HG03460 (cell line): ENCODE measurements around the gene RBMS3.

Experiments
- ATAC-seq: cut with Tn5 transposase; IDR thresholded peaks from one replicate; pipeline ENCODE4 v1.9.1; 2021; ENCODE audit not compliant: unreplicated experiment

Gene RBMS3

GRCh38 chr3:29275309-29275708 lies 5.6 kb upstream of the RBMS3 start:
- no peak for ATAC-seq

GRCh38 chr3:29277249-29277648 lies 3.6 kb upstream of the RBMS3 start:
- ATAC-seq, result no peak

GRCh38 chr3:29279286-29279685 lies 1.6 kb upstream of the RBMS3 start:
- no peak for ATAC-seq

- ATAC-seq, result no peak
Measured at GRCh38 chr3:29279806-29280205, 1.1 kb upstream of the RBMS3 start.

GRCh38 chr3:29281094-29281343 lies 148 bp downstream of the RBMS3 start:
- ATAC-seq, result no peak

GRCh38 chr3:29281344-29282241 lies 722 bp downstream of the RBMS3 start:
- peak; percentile 60 for ATAC-seq

- ATAC-seq, result no peak
Measured at GRCh38 chr3:29282427-29283230, 1.8 kb downstream of the RBMS3 start.

- ATAC-seq, result no peak
Measured at GRCh38 chr3:29283231-29284119, 2.6 kb downstream of the RBMS3 start.

GRCh38 chr3:29284497-29284896 lies 3.6 kb downstream of the RBMS3 start:
- ATAC-seq, result no peak

- ATAC-seq, result no peak
Measured at GRCh38 chr3:29285471-29286071, 4.7 kb downstream of the RBMS3 start.

GRCh38 chr3:29286478-29287240 lies 5.8 kb downstream of the RBMS3 start:
- no peak for ATAC-seq

GRCh38 chr3:29290596-29290995 lies 9.7 kb downstream of the RBMS3 start:
- ATAC-seq, result no peak

- no peak for ATAC-seq
Measured at GRCh38 chr3:29291260-29291981, 10.6 kb downstream of the RBMS3 start.

- ATAC-seq, result no peak
Measured at GRCh38 chr3:29291982-29292363, 11.1 kb downstream of the RBMS3 start.

GRCh38 chr3:29293421-29293820 lies 12.6 kb downstream of the RBMS3 start:
- ATAC-seq, result no peak

- ATAC-seq, result no peak
Measured at GRCh38 chr3:29297998-29298397, 17.1 kb downstream of the RBMS3 start.

- no peak for ATAC-seq
Measured at GRCh38 chr3:29301332-29302019, 20.6 kb downstream of the RBMS3 start.

- no peak for ATAC-seq
Measured at GRCh38 chr3:29302619-29303018, 21.7 kb downstream of the RBMS3 start.

GRCh38 chr3:29307295-29307694 lies 26.4 kb downstream of the RBMS3 start:
- ATAC-seq, result no peak
